Suprapubic skin (tissue), 4 donors: ENCODE measurements around the gene APOL3.

ENCODE experiments used
- POLR2A ChIP-seq, 2 donors: fragments of 450-650 bp; IDR thresholded peaks; one replicate each; pipeline ENCODE4 v1.6.1; 2017; ENCODE audit warnings: antibody characterized with exemption in 2 of 2, mild to moderate bottlenecking in 2 of 2, moderate library complexity in 2 of 2
- POLR2AphosphoS5 ChIP-seq, 3 donors: sonication (generic); formaldehyde crosslinking; IDR thresholded peaks; one replicate each; pipeline ENCODE4 v1.6.1; 2017; ENCODE audit warnings: antibody characterized with exemption in 3 of 3
- TF ChIP-seq, protein P1 (sequence below), 2 donors: fragments of 200-600 bp in 1 of 2; fragments of 450-650 bp in 1 of 2; sonication (generic) in 1 of 2; IDR thresholded peaks; one replicate each; pipeline ENCODE4 v1.5.1; 2016 to 2019; ENCODE audit warnings: antibody characterized with exemption in 2 of 2, mild to moderate bottlenecking in 1 of 2, moderate library complexity in 1 of 2

DNA sequence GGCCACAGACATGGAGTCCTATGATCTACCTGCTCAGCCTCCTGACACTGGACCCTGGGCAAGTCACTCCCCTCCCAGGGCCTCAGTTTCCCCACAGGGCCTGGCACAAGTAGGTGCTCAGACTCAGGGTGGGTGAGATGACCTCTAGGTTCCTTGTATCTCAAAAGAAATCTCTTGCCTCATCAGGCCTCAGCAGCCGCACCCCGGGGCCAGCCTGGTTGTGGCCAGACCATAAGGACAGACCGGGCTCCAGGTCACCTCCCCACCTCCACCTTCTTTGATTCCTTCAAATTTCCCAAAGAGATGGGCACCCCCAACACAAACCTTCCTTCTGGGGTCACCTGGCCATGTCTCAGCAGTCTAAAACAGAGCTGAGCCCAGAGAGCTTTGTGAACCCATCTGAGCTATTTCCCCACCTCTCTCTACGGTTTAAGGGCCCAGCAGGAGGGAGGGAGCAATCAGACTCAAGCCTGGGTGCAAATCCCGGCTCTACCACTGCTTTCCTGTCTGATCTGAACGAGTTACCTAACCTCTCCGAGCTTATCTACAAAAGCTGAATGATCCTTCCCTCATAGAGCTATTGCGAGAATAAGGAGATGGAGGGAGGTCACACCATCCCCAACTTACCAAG is 43.6 kb upstream of the APOL3 start:
- TF ChIP-seq POLR2AphosphoS5 (IDR thresholded peaks at IDR 0.05): no peak
- TF ChIP-seq, protein P1, sequence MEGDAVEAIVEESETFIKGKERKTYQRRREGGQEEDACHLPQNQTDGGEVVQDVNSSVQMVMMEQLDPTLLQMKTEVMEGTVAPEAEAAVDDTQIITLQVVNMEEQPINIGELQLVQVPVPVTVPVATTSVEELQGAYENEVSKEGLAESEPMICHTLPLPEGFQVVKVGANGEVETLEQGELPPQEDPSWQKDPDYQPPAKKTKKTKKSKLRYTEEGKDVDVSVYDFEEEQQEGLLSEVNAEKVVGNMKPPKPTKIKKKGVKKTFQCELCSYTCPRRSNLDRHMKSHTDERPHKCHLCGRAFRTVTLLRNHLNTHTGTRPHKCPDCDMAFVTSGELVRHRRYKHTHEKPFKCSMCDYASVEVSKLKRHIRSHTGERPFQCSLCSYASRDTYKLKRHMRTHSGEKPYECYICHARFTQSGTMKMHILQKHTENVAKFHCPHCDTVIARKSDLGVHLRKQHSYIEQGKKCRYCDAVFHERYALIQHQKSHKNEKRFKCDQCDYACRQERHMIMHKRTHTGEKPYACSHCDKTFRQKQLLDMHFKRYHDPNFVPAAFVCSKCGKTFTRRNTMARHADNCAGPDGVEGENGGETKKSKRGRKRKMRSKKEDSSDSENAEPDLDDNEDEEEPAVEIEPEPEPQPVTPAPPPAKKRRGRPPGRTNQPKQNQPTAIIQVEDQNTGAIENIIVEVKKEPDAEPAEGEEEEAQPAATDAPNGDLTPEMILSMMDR (IDR thresholded peaks at IDR 0.05): no peak
- no peak for TF ChIP-seq POLR2A (IDR thresholded peaks at IDR 0.05)
